HepG2 (cell line): ENCODE results near the gene C1R.

Source experiments
- AFF4 ChIP-seq: sonication (generic); formaldehyde crosslinking; IDR thresholded peaks from 2 replicates; pipeline ENCODE4 v1.4.0; 2020; ENCODE audit warnings: missing genetic modification reagents
- CTCF ChIP-seq: sonication (generic); formaldehyde crosslinking; IDR thresholded peaks from 2 replicates; pipeline ENCODE4 v1.5.0; 2020; ENCODE audit warnings: mild to moderate bottlenecking, missing genetic modification reagents, moderate library complexity
- EP300 ChIP-seq, 3 experiments: sonication (generic) in 1 of 3; formaldehyde crosslinking in 1 of 3; IDR thresholded peaks; 2 replicates each; pipeline versions ENCODE4 v1.5.1 to v1.6.1; 2011 to 2020; ENCODE audit warnings: low read depth in 2 of 3, low read length in 2 of 3, borderline replicate concordance in 1 of 3, improper control_type of control experiment in 1 of 3, mild to moderate bottlenecking in 1 of 3, missing genetic modification reagents in 1 of 3, moderate library complexity in 1 of 3
- MIER3 ChIP-seq: IDR thresholded peaks from 2 replicates; pipeline ENCODE4 v1.6.1; 2016; ENCODE audit warnings: missing compliant biosample characterization, borderline replicate concordance
- POLR2A ChIP-seq, 2 experiments: IDR thresholded peaks; 2 replicates each; pipeline ENCODE4 v1.6.1; 2011; ENCODE audit warnings: low read depth in 2 of 2, low read length in 2 of 2, mild to moderate bottlenecking in 1 of 2, moderate library complexity in 1 of 2; ENCODE audit not compliant: insufficient read depth in 1 of 2
- RARG ChIP-seq: sonication (generic); formaldehyde crosslinking; IDR thresholded peaks from 2 replicates; pipeline ENCODE4 v1.4.0; 2020; ENCODE audit warnings: low read depth, mild to moderate bottlenecking, missing genetic modification reagents
- ZFAT ChIP-seq: sonication (generic); formaldehyde crosslinking; conservative IDR thresholded peaks from 2 replicates; pipeline ENCODE4 v1.8.1; 2023; ENCODE audit warnings: missing genetic modification reagents, inconsistent platforms
- ZNF292 ChIP-seq: sonication (generic); formaldehyde crosslinking; IDR thresholded peaks from 2 replicates; pipeline ENCODE4 v1.8.1; 2022; ENCODE audit warnings: mild to moderate bottlenecking, low read depth, missing genetic modification reagents, borderline replicate concordance
- ZNF557 ChIP-seq: sonication (generic); formaldehyde crosslinking; IDR thresholded peaks from 2 replicates; pipeline ENCODE4 v1.4.0; 2020; ENCODE audit warnings: missing genetic modification reagents
- ZNF776 ChIP-seq: sonication (generic); formaldehyde crosslinking; IDR thresholded peaks from 2 replicates; pipeline ENCODE4 v1.4.0; 2020; ENCODE audit warnings: mild to moderate bottlenecking, missing genetic modification reagents
- ZZZ3 ChIP-seq: sonication (generic); formaldehyde crosslinking; IDR thresholded peaks from 2 replicates; pipeline ENCODE4 v1.4.0; 2020; ENCODE audit warnings: missing genetic modification reagents, mild to moderate bottlenecking, borderline replicate concordance

GRCh38 chr12:7134396-7135166 is 42.3 kb upstream of the C1R start:
- TF ChIP-seq ZNF557 (CRISPR knock-in tag) = no peak
- TF ChIP-seq ZZZ3 (CRISPR knock-in tag) = no peak
- TF ChIP-seq AFF4 (CRISPR knock-in tag) = no peak
- no peak for TF ChIP-seq CTCF (CRISPR knock-in tag)
- TF ChIP-seq ZFAT (CRISPR knock-in tag) = no peak
- TF ChIP-seq POLR2A (IDR thresholded peaks at IDR 0.05; ENCODE audit: insufficient read depth in 1 of 2, low read depth in 2 of 2, low read length in 2 of 2) = no peak
- TF ChIP-seq RARG = no peak
- TF ChIP-seq EP300 (IDR thresholded peaks at IDR 0.05; ENCODE audit: low read depth in 2 of 2, low read length in 2 of 2) = no peak
- TF ChIP-seq EP300 (CRISPR knock-in tag; IDR thresholded peaks at IDR 0.05; ENCODE audit: borderline replicate concordance) = no peak
- no peak for TF ChIP-seq MIER3 (CRISPR knock-in tag)
- no peak for TF ChIP-seq ZNF776 (CRISPR knock-in tag)
- TF ChIP-seq ZNF292 (CRISPR knock-in tag) = no peak
